ENCODE results near the gene LRRC40. TPM values are rescaled to one million over a fixed set of nuclear protein-coding genes. Genes with fewer than 3 reads are reported as not detected.

LRRC40 gene
- 22.9 and 30.1 TPM in 2 replicates for total RNA-seq

DNA sequence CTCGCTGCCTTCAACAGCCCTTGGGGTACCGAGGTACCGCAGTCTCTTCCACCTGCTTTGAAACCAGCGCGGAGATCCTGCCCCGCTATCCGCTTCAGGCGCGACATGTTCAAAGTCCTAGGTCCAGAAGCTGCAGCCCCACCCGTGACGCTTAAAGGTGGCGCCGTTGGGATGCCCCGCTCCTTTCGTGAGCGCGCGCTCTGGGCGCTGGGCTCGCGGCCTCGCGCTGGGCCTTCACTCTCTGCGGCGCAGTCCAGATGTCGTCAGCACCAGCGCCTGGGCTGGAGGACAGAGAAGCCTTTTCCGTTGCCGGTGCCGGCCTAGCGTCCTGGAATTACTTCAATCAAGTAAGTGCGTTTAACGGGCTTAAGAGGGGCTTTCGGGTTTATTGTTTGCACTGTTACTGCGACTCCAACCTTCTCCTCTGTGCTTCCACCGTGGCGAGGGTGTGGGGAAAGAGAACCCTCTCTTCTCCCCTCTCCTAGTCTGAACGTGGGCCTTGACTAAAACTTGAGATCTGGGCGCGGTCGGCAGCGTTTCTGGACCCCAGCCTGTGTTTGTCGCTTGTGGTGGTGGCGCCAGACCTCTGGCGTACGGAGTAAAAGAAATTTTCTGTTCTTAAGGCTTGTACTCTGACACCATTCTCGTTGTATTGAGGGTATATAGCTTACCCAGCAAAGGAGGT, at the start of gene LRRC40:
TSS of gene LRRC40 (minus strand) at position 146 of the 685 bp plus-strand sequence. CDS start at position 107, 39 bp downstream.

GRCh38 chr1:70221238-70222121, 16.1 kb upstream of the LRRC40 start, which contains the start of gene SRSF11:
SRSF11 (plus strand) TSS chr1:70221380; CDS start chr1:70221637, 257 bp downstream.

Small RNA genes lying within 50 kb of the gene (small RNA-seq; reads per million reads assigned to genes)
- gene RN7SL242P, result not detected

Other genes with a start within 250 kb of the LRRC40 start
- 119 and 146 TPM in 2 replicates for gene SRSF11, start 15.8 kb upstream of the LRRC40 start, total RNA-seq
- gene ANKRD13C, start 149.1 kb upstream of the LRRC40 start, total RNA-seq, result 26.5 and 30.6 TPM in 2 replicates
- gene CTH, start 205.7 kb upstream of the LRRC40 start, total RNA-seq, result 1.8 and 2.6 TPM in 2 replicates

Measured in vein endothelial cell (primary cell).